K562 (cell line): Measurements from ENCODE around the gene CHAD. TPM values are rescaled to one million over a fixed set of nuclear protein-coding genes. Genes with fewer than 3 reads are reported as not detected.

ENCODE experiments used
- ATAC-seq: fragments of 200-7000 bp; cut with Tn5 transposase; 3 replicates; pipeline ENCODE4 v1.9.1; 2020; ENCODE audit warnings: moderate library complexity
- BruUV-seq: library from RNA; stranded (reverse); fragments of 400-500 nt; replicated peaks from 2 replicates; lab custom pipeline; 2021; lab: Mats Ljungman, UMichigan
- CTCF ChIA-PET: fragments of 300-600 bp; formaldehyde crosslinking; extraction: SDS; loops from one replicate; lab custom pipeline; 2021; ENCODE audit warnings: low intra/inter-chr PET ratio; lab: Yijun Ruan, JAX
- POLR2A ChIA-PET: fragments of 300-600, 350-650 bp; sonication (Branson Sonifier 250); formaldehyde crosslinking; extraction: SDS; loops from one replicate; lab custom pipeline; 2021; ENCODE audit warnings: antibody characterized with exemption, inconsistent platforms; lab: Yijun Ruan, JAX
- DNase-seq, 4 experiments: peaks; one replicate each; pipeline versions ENCODE4 v3.0.0 to v3.0.0-alpha.2; 2011 to 2018; ENCODE audit warnings: low spot score in 3 of 4, mixed read lengths in 3 of 4; ENCODE audit errors: extremely low read depth in 1 of 4
- FAIRE-seq: peaks from 2 replicates; lab custom pipeline; 2011; peaks lifted over from hg19 to GRCh38; lab: Jason Lieb, UNC
- H2AFZ ChIP-seq: 2 replicates; pipeline ENCODE4 v1.6.0; 2011; ENCODE audit warnings: low read depth, low read length, control low read depth, inconsistent platforms
- H3K27ac ChIP-seq: fragments of 200-600 bp; 3 replicates; pipeline ENCODE4 v1.8.0; 2011; ENCODE audit warnings: low read depth, mild to moderate bottlenecking, control low read depth, inconsistent platforms, low read length, moderate library complexity, mixed read lengths; ENCODE audit errors: extremely low read depth
- H3K27me3 ChIP-seq, 2 experiments: fragments of 300-600 bp in 1 of 2; 2 replicates in 1 of 2; 3 replicates in 1 of 2; pipeline versions ENCODE4 v1.6.0 to v1.8.0; 2011; ENCODE audit warnings: inconsistent platforms in 2 of 2, low read length in 2 of 2, mild to moderate bottlenecking in 1 of 2, mixed read lengths in 1 of 2, moderate library complexity in 1 of 2; ENCODE audit not compliant: control insufficient read depth in 2 of 2, insufficient read depth in 2 of 2
- H3K36me3 ChIP-seq: fragments of 300-600 bp; 3 replicates; pipeline ENCODE4 v1.8.0; 2011; ENCODE audit warnings: mild to moderate bottlenecking, low read length, inconsistent platforms; ENCODE audit not compliant: control insufficient read depth, insufficient read depth
- H3K4me1 ChIP-seq, 2 experiments: fragments of 200-600 bp in 1 of 2; replicated peaks in 1 of 2; 2 replicates in 1 of 2; 3 replicates in 1 of 2; pipeline versions ENCODE4 v1.5.1 to v1.8.0; 2011; ENCODE audit warnings: inconsistent platforms in 2 of 2, low read length in 2 of 2, mild to moderate bottlenecking in 1 of 2, mixed read lengths in 1 of 2, moderate library complexity in 1 of 2; ENCODE audit not compliant: control insufficient read depth in 2 of 2, insufficient read depth in 2 of 2
- H3K4me2 ChIP-seq: 2 replicates; pipeline ENCODE4 v1.6.1; 2011; ENCODE audit warnings: low read length, control low read depth, inconsistent platforms, mixed read lengths; ENCODE audit not compliant: insufficient read depth
- H3K4me3 ChIP-seq: fragments of 200-600 bp; sonication (generic), shearing (Covaris generic); 2 replicates; pipeline ENCODE4 v1.5.1; 2016; ENCODE audit warnings: control low read depth, inconsistent platforms
- H3K79me2 ChIP-seq: fragments of 200-600 bp; 3 replicates; pipeline ENCODE4 v1.8.0; 2011; ENCODE audit warnings: low read length, inconsistent platforms; ENCODE audit not compliant: control insufficient read depth, insufficient read depth
- H3K9ac ChIP-seq, 2 experiments: 2 replicates each; pipeline versions ENCODE4 v1.6.0 to v1.6.1; 2011; ENCODE audit warnings: low read depth in 2 of 2, low read length in 2 of 2, control low read depth in 1 of 2, inconsistent platforms in 1 of 2, mild to moderate bottlenecking in 1 of 2, mixed read lengths in 1 of 2; ENCODE audit not compliant: insufficient read depth in 1 of 2
- H3K9me1 ChIP-seq: one replicate; pipeline ENCODE4 v1.6.0; 2011; ENCODE audit warnings: inconsistent platforms, mild to moderate bottlenecking, low read length, moderate library complexity; ENCODE audit not compliant: control insufficient read depth, insufficient read depth
- H3K9me3 ChIP-seq: replicated peaks from 2 replicates; pipeline ENCODE4 v1.5.1; 2011; ENCODE audit warnings: low read depth, low read length, inconsistent platforms; ENCODE audit not compliant: control insufficient read depth, insufficient read depth
- H4K20me1 ChIP-seq: replicated peaks from 2 replicates; pipeline ENCODE4 v1.6.1; 2011; ENCODE audit warnings: low read length, inconsistent platforms, mixed read lengths; ENCODE audit not compliant: control insufficient read depth, insufficient read depth
- ASH1L ChIP-seq: fragments of 450-650 bp; IDR thresholded peaks from 2 replicates; pipeline ENCODE4 v1.6.1; 2018; ENCODE audit warnings: borderline replicate concordance, mild to moderate bottlenecking, low read depth; ENCODE audit not compliant: partially characterized antibody
- CBX5 ChIP-seq: IDR thresholded peaks from 2 replicates; pipeline ENCODE4 v1.6.1; 2014; ENCODE audit warnings: low read depth, borderline replicate concordance
- CREBBP ChIP-seq: IDR thresholded peaks from one replicate; pipeline ENCODE4 v1.6.1; 2012; ENCODE audit warnings: low read depth, mild to moderate bottlenecking, control low read depth, inconsistent platforms, low read length
- E2F5 ChIP-seq: sonication (generic); formaldehyde crosslinking; IDR thresholded peaks from 2 replicates; pipeline ENCODE4 v1.8.0; 2022; ENCODE audit warnings: mild to moderate bottlenecking, missing genetic modification reagents
- ESRRB ChIP-seq: fragments of 250-450 bp; sonication (Bioruptor Pico); IDR thresholded peaks from 2 replicates; pipeline ENCODE4 v1.5.0; 2020; ENCODE audit warnings: mild to moderate bottlenecking, moderate library complexity, borderline replicate concordance
- EZH2 ChIP-seq: IDR thresholded peaks from 2 replicates; pipeline ENCODE4 v1.6.1; 2012; ENCODE audit warnings: low read depth, mild to moderate bottlenecking, inconsistent platforms, low read length, borderline replicate concordance
- MEF2D ChIP-seq: conservative IDR thresholded peaks from 2 replicates; pipeline ENCODE4 v1.6.1; 2016; ENCODE audit warnings: low read depth, missing genetic modification characterization, missing compliant biosample characterization
- NCOA6 ChIP-seq: fragments of 450-650 bp; IDR thresholded peaks from 2 replicates; pipeline ENCODE4 v1.6.1; 2017; ENCODE audit warnings: mild to moderate bottlenecking
- PHF8 ChIP-seq: fragments of 200-600 bp; sonication (generic); IDR thresholded peaks from 2 replicates; pipeline ENCODE4 v1.6.1; 2012; ENCODE audit warnings: mixed run types, mild to moderate bottlenecking, inconsistent platforms, low read length, moderate library complexity, borderline replicate concordance
- PPARD ChIP-seq: fragments of 250-450 bp; sonication (Bioruptor Pico); IDR thresholded peaks from 2 replicates; pipeline ENCODE4 v1.8.0; 2022; ENCODE audit warnings: inconsistent platforms, mild to moderate bottlenecking, moderate library complexity
- SMAD4 ChIP-seq: fragments of 250-450 bp; sonication (Bioruptor Pico); conservative IDR thresholded peaks from 2 replicates; pipeline ENCODE4 v1.8.0; 2021; ENCODE audit warnings: inconsistent platforms, mild to moderate bottlenecking, moderate library complexity
- WGBS: fragments of 100-300 bp; shearing (Covaris generic); methylation state at CpG from one replicate; pipeline ENCODE4 v1.1.6; 2016; ENCODE audit warnings: low coverage, mixed read lengths; ENCODE audit not compliant: insufficient coverage; ENCODE audit errors: missing lambda C conversion rate; 5-methylcytosine and 5-hydroxymethylcytosine counted together
- in situ Hi-C: fragments of 300-500 bp; cut with MboI; formaldehyde crosslinking; loops from 4 replicates; pipeline ENCODE4 v1.15.0; 2018; ENCODE audit warnings: inconsistent platforms, mixed read lengths
- intact Hi-C: fragments of 100-400 bp; cut with micrococcal nuclease; formaldehyde crosslinking; loops from 2 replicates; pipeline ENCODE4 v1.14.2; 2022
- polyA plus RNA-seq, 8 experiments: library from polyadenylated mRNA; depleted of rRNA in 4 of 8; stranded (reverse) in 5 of 8; unstranded in 3 of 8; fragments of >200 nt; fragmentation: Nextera tagmentation in 2 of 8; fragmentation: Illumina TruSeq in 1 of 8; extraction: Ambion mirVana in 2 of 8; extraction: Trizol in 1 of 8; gene quantifications; 2 replicates each; pipeline versions ENCODE4 v1.2.1 to v1.2.3, GENCODE V29; 2011 to 2014; ENCODE audit warnings: inconsistent platforms in 1 of 8, missing spikeins in 1 of 8
- total RNA-seq, 7 experiments: library from RNA; depleted of rRNA in 6 of 7; stranded (reverse); fragments of >200 nt in 6 of 7; fragmentation: Illumina TruSeq in 2 of 7; extraction: Trizol in 2 of 7; gene quantifications; 2 replicates each; pipeline versions ENCODE4 v1.2.1 to v1.2.3, GENCODE V29; 2011 to 2021; ENCODE audit warnings: low replicate concordance in 1 of 7
- TF ChIP-seq, protein P1 (sequence below): fragments of 250-450 bp; sonication (Bioruptor Pico); IDR thresholded peaks from 2 replicates; pipeline ENCODE4 v1.4.0; 2020; ENCODE audit warnings: mild to moderate bottlenecking, moderate library complexity
- TF ChIP-seq, protein P2 (sequence below): sonication (generic); formaldehyde crosslinking; IDR thresholded peaks from 2 replicates; pipeline ENCODE4 v1.8.0; 2022; ENCODE audit warnings: mild to moderate bottlenecking, missing genetic modification reagents
- TF ChIP-seq, protein P3 (sequence below): fragments of 450-650 bp; IDR thresholded peaks from 2 replicates; pipeline ENCODE4 v1.6.1; 2016; ENCODE audit warnings: borderline replicate concordance

The CHAD gene
- total and polyA plus RNA-seq, 9 of the 15 experiments (the other 6 are each of a cell fraction or from before 2014, with no cell fraction given), result not detected

DNA sequence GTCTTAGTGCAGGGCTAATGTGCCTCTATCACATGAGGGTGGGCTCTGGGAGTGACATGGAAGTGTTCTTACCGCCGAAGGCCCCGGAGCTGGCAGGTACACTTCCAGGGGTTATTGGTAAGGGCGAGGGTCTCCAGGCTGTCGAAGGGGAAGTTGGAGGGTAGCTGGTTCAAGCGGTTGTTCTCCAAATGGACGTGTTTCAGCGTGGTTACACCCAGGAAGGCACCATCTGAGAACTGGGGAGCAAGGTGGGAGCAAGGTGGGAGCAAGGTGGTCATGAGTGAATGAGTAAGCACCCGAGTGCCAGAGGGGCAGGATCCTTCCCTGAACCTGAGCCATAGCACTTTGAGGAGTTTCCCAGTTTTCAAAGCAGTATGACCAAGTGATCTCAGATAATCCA lies 3.0 kb downstream of the CHAD start:
- no peak for DNase-seq
- H3K36me3 ChIP-seq, result no peaks in the 10 kb centered on the region
- H3K9me1 ChIP-seq, result no peaks in the 10 kb centered on the region
- WGBS, result 23% methylated on average over 9 of the region's 9 CpGs
- intact Hi-C loops (no loop called here), in situ Hi-C loops (no loop called here)
- no peaks in the 10 kb centered on the region for H3K79me2 ChIP-seq
- H3K9me3 ChIP-seq, result no peaks in the 10 kb centered on the region
- peaks cover 0 to 22% of the 10 kb centered on the region in 2 experiments; a peak in 2 of 5 replicates for H3K4me1 ChIP-seq
- H3K4me2 ChIP-seq, result no peak overlapping the region
- no peak for FAIRE-seq
- POLR2A ChIA-PET, result interaction anchor here (1.2 kb wide), 1 partner anchor 14 kb away, joined by 3 read pairs; no protein-coding TSS in a partner anchor
- BruUV-seq, result no TSS peak
- no peak overlapping the region for H3K9ac ChIP-seq
- H3K4me3 ChIP-seq, result no peak overlapping the region
- no peak overlapping the region for H2AFZ ChIP-seq
- peaks cover 16% of the 10 kb centered on the region for H4K20me1 ChIP-seq
- H3K27ac ChIP-seq, result no peak overlapping the region
- CTCF ChIA-PET, result no interaction called here
- peaks cover 19 to 84% of the 10 kb centered on the region in 2 experiments; a peak in 4 of 5 replicates for H3K27me3 ChIP-seq
- no peak for ATAC-seq
- TF ChIP-seq, protein P1, sequence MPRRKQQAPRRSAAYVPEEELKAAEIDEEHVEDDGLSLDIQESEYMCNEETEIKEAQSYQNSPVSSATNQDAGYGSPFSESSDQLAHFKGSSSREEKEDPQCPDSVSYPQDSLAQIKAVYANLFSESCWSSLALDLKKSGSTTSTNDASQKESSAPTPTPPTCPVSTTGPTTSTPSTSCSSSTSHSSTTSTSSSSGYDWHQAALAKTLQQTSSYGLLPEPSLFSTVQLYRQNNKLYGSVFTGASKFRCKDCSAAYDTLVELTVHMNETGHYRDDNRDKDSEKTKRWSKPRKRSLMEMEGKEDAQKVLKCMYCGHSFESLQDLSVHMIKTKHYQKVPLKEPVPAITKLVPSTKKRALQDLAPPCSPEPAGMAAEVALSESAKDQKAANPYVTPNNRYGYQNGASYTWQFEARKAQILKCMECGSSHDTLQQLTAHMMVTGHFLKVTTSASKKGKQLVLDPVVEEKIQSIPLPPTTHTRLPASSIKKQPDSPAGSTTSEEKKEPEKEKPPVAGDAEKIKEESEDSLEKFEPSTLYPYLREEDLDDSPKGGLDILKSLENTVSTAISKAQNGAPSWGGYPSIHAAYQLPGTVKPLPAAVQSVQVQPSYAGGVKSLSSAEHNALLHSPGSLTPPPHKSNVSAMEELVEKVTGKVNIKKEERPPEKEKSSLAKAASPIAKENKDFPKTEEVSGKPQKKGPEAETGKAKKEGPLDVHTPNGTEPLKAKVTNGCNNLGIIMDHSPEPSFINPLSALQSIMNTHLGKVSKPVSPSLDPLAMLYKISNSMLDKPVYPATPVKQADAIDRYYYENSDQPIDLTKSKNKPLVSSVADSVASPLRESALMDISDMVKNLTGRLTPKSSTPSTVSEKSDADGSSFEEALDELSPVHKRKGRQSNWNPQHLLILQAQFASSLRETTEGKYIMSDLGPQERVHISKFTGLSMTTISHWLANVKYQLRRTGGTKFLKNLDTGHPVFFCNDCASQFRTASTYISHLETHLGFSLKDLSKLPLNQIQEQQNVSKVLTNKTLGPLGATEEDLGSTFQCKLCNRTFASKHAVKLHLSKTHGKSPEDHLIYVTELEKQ, result no peak
- TF ChIP-seq, protein P2, sequence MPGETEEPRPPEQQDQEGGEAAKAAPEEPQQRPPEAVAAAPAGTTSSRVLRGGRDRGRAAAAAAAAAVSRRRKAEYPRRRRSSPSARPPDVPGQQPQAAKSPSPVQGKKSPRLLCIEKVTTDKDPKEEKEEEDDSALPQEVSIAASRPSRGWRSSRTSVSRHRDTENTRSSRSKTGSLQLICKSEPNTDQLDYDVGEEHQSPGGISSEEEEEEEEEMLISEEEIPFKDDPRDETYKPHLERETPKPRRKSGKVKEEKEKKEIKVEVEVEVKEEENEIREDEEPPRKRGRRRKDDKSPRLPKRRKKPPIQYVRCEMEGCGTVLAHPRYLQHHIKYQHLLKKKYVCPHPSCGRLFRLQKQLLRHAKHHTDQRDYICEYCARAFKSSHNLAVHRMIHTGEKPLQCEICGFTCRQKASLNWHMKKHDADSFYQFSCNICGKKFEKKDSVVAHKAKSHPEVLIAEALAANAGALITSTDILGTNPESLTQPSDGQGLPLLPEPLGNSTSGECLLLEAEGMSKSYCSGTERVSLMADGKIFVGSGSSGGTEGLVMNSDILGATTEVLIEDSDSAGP (CRISPR knock-in tag), result no peak
- TF ChIP-seq PHF8 (no peak), CBX5 (no peak), ESRRB (CRISPR knock-in tag) (no peak), ASH1L (no peak), EZH2 (no peak), MEF2D (tag) (no peak), NCOA6 (no peak), CREBBP (no peak), E2F5 (CRISPR knock-in tag) (no peak), SMAD4 (no peak), PPARD (no peak)
- TF ChIP-seq, protein P3, sequence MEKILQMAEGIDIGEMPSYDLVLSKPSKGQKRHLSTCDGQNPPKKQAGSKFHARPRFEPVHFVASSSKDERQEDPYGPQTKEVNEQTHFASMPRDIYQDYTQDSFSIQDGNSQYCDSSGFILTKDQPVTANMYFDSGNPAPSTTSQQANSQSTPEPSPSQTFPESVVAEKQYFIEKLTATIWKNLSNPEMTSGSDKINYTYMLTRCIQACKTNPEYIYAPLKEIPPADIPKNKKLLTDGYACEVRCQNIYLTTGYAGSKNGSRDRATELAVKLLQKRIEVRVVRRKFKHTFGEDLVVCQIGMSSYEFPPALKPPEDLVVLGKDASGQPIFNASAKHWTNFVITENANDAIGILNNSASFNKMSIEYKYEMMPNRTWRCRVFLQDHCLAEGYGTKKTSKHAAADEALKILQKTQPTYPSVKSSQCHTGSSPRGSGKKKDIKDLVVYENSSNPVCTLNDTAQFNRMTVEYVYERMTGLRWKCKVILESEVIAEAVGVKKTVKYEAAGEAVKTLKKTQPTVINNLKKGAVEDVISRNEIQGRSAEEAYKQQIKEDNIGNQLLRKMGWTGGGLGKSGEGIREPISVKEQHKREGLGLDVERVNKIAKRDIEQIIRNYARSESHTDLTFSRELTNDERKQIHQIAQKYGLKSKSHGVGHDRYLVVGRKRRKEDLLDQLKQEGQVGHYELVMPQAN, result no peak
